Kidney tubule cell (primary cell): ENCODE data around the gene RBMY1D.
"Not testable (repeated sequence)": the region's sequence is repeated elsewhere in the genome, so short reads cannot be mapped to it uniquely, and the experiment has no call there.

ENCODE experiments used
- DNase-seq: peaks from one replicate; pipeline ENCODE4 v3.0.0-alpha.2; 2018; ENCODE audit warnings: low spot score

The RBMY1D gene

DNA sequence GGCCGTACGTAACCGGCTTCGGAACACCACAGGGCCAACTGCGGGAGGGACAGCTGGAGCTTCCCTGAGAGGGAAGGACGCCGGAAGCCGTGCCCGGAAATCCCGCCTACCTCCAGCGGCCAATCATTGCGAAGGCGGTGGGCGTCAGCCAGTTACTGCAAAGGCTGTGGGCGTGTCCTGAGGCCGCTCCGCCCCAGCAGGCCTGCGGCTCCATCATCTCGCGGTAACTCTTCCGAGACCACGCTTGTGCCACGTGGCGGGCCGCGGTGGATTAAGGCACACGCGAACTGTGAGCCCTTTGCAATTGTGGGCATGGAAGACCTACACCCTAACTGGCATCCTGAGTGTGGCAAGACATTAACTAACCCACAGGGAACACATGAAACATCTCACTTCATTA is at the start of gene RBMY1D:
Gene RBMY1D (minus strand): TSS at position 101 of the 400 bp plus-strand sequence. CDS start 2,013 bp downstream, outside the sequence.
- not testable (repeated sequence) for DNase-seq

GRCh38 chrY:21917932-21918331 is 23.6 kb upstream of the RBMY1D start, which contains the start of gene RBMY1E:
Gene RBMY1E, minus strand, starts transcription at chrY:21918032. Its CDS starts 1,978 bp downstream, at chrY:21916054.
- not testable (repeated sequence) for DNase-seq

GRCh38 chrY:21869407-21870076 is 24.8 kb downstream of the RBMY1D start:
- not testable (repeated sequence) for DNase-seq

- DNase-seq = no peak
Measured at GRCh38 chrY:21845481-21845880, 48.8 kb downstream of the RBMY1D start.

DNA sequence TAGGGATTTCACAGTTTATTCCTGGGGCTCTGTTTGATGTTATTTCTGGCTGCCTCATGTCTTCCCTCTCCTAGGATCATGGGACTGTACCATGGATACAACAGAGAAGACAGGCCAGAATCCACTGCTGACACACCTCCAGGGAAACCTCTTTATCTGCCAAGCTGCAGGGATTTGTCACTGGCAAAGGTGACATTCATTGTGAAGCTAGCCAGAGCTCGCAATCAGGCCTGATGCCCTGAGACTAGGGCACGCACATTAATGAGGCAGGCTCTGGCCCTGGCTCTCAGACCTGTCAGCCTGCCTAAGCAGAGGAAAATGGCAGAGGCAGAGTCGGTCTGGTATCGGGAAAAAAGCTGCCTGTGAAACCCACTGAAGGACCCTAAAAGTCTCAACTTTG is 52.2 kb downstream of the RBMY1D start:
- DNase-seq = no peak

- DNase-seq = no peak
Measured at GRCh38 chrY:21839489-21839888, 54.8 kb downstream of the RBMY1D start.

- DNase-seq = no peak
Measured at GRCh38 chrY:21836343-21836742, 58.0 kb downstream of the RBMY1D start.

DNA sequence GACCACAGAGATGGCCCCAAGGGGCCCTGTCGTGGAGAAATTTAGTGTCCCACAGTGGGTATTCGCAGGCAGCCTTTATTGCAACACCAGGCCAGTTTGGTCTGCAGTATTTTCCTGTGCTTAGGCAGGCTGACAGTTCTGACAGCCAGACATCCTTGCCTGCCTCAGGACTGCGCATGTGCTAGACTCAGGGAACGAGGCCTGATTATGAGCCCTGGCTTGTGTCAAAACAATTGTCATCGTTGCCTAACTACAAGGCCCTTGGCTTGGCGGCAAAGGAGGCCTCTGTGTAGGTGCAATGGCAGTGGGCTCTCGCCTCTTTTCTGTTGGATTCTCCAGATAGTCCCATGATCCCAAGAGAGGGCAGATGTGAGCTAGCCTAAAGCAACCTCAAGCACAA is 59.3 kb downstream of the RBMY1D start:
- no peak for DNase-seq
